Measurements from ENCODE around the gene SDCBP2. TPM values are rescaled to one million over a fixed set of nuclear protein-coding genes. Genes with fewer than 3 reads are reported as not detected.

SDCBP2 gene
- total RNA-seq, 1 donor from 2014 or later: 2.4 TPM

- H3K27ac Mint-ChIP-seq (ENCODE audit: unreplicated experiment): no peak overlapping the region
- no peak overlapping the region for H3K4me3 Mint-ChIP-seq
- no peaks in the 10 kb centered on the region for H3K36me3 Mint-ChIP-seq (ENCODE audit: low read depth)
These were observed 4.3 kb downstream of the SDCBP2 start for GRCh38 chr20:1324598-1325172.

GRCh38 chr20:1323830-1324597, 4.9 kb downstream of the SDCBP2 start:
- H3K36me3 Mint-ChIP-seq (ENCODE audit: low read depth): no peaks in the 10 kb centered on the region
- H3K4me1 Mint-ChIP-seq: no peaks in the 10 kb centered on the region
- H3K4me3 Mint-ChIP-seq: peak overlapping the region; percentile 69
- TF ChIP-seq CTCF (conservative IDR thresholded peaks at IDR 0.05): no peak
- no peaks in the 10 kb centered on the region for H3K9me3 Mint-ChIP-seq
- H3K27ac Mint-ChIP-seq (ENCODE audit: unreplicated experiment): no peak overlapping the region
- no peaks in the 10 kb centered on the region for H3K27me3 Mint-ChIP-seq (ENCODE audit: low read depth)
- no peak for DNase-seq (ENCODE audit: low read depth, low spot score)

More at GRCh38 chr20:1324598-1325172, 4.3 kb downstream of the SDCBP2 start:
- no peak for TF ChIP-seq CTCF (conservative IDR thresholded peaks at IDR 0.05)
- Mint-ChIP-seq H3K4me1 (no peaks in the 10 kb centered on the region), H3K9me3 (no peaks in the 10 kb centered on the region), H3K27me3 (ENCODE audit: low read depth) (no peaks in the 10 kb centered on the region)
- no peak for DNase-seq (ENCODE audit: low read depth, low spot score)

- Mint-ChIP-seq H3K27ac (ENCODE audit: unreplicated experiment) (no peak overlapping the region), H3K27me3 (ENCODE audit: low read depth) (no peaks in the 10 kb centered on the region), H3K4me3 (peak overlapping the region; percentile 63), H3K4me1 (no peaks in the 10 kb centered on the region), H3K36me3 (ENCODE audit: low read depth) (no peaks in the 10 kb centered on the region), H3K9me3 (no peaks in the 10 kb centered on the region)
- no peak for DNase-seq (ENCODE audit: low read depth, low spot score)
- no peak for TF ChIP-seq CTCF (conservative IDR thresholded peaks at IDR 0.05)
These were observed 5.7 kb downstream of the SDCBP2 start for GRCh38 chr20:1323256-1323655.

- peak overlapping the region; percentile 63 for H3K4me3 Mint-ChIP-seq
- no peaks in the 10 kb centered on the region for H3K9me3 Mint-ChIP-seq
- H3K27ac Mint-ChIP-seq (ENCODE audit: unreplicated experiment): no peak overlapping the region
- no peak for TF ChIP-seq CTCF (conservative IDR thresholded peaks at IDR 0.05)
- no peak for DNase-seq (ENCODE audit: low read depth, low spot score)
- H3K4me1 Mint-ChIP-seq: no peaks in the 10 kb centered on the region
- no peaks in the 10 kb centered on the region for H3K27me3 Mint-ChIP-seq (ENCODE audit: low read depth)
- no peaks in the 10 kb centered on the region for H3K36me3 Mint-ChIP-seq (ENCODE audit: low read depth)
These were observed 6.3 kb downstream of the SDCBP2 start for GRCh38 chr20:1322511-1323245.

GRCh38 chr20:1321654-1321939, 7.3 kb downstream of the SDCBP2 start:
- H3K36me3 Mint-ChIP-seq (ENCODE audit: low read depth): no peaks in the 10 kb centered on the region
- no peaks in the 10 kb centered on the region for H3K4me1 Mint-ChIP-seq
- no peak for DNase-seq (ENCODE audit: low read depth, low spot score)
- H3K9me3 Mint-ChIP-seq: no peaks in the 10 kb centered on the region
- H3K4me3 Mint-ChIP-seq: no peak overlapping the region
- H3K27me3 Mint-ChIP-seq (ENCODE audit: low read depth): no peaks in the 10 kb centered on the region
- no peak for TF ChIP-seq CTCF (conservative IDR thresholded peaks at IDR 0.05)
- no peak overlapping the region for H3K27ac Mint-ChIP-seq (ENCODE audit: unreplicated experiment)
